ENCODE measurements around the gene NUP54. TPM values are rescaled to one million over a fixed set of nuclear protein-coding genes. Genes with fewer than 3 reads are reported as not detected.
A peak's percentile ranks its signal among the peaks of the same experiment; 100 is the strongest.

Gene NUP54
- total and polyA plus RNA-seq, 9 of the 15 experiments (the other 6 are each of a cell fraction or from before 2014, with no cell fraction given) = 29.6 to 115 (median 67.7) TPM

DNA sequence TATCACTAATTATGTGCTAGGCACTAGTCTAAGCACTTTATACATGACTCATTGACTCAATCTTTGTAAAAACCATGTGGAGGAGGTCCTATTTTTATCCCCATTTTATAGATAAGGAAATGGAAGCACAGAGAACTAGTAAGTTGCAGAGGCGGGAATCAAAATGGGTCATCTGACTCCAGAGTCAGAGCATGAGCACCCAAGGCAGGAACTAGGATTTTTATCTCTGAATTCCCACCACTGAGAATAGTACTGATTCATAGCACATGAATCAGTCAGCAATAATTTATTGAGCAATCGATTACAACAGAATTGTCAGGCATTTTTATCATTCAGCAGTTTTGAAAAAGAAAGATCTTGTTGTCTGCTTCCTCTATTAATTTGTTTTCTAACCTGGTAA is 46.1 kb upstream of the NUP54 start:
- H2AFZ ChIP-seq (ENCODE audit: low read depth, low read length) = no peak overlapping the region
- no peaks in the 10 kb centered on the region for H4K20me1 ChIP-seq (replicated peaks; ENCODE audit: control insufficient read depth, insufficient read depth, low read length)
- ChIA-PET CTCF (ENCODE audit: low intra/inter-chr PET ratio) (no interaction called here), POLR2A (interaction anchor here (0.8 kb wide), 1 partner anchor 11 kb away, joined by 3 read pairs; no protein-coding TSS in a partner anchor)
- H3K27me3 ChIP-seq (ENCODE audit: control insufficient read depth in 2 of 2, insufficient read depth in 2 of 2, low read length in 2 of 2) = no peaks in the 10 kb centered on the region
- FAIRE-seq = peak; percentile 15
- H3K9ac ChIP-seq (ENCODE audit: insufficient read depth in 1 of 2, low read depth in 2 of 2, low read length in 2 of 2) = no peak overlapping the region
- H3K36me3 ChIP-seq (ENCODE audit: control insufficient read depth, insufficient read depth, low read length) = peaks cover 4% of the 10 kb centered on the region; the same call in 1 of the 3 replicates
- no peak overlapping the region for H3K27ac ChIP-seq (ENCODE audit: extremely low read depth, low read depth, low read length)
- no peak for ATAC-seq
- in situ Hi-C loops (cut with MboI) = no loop called here
- BruUV-seq (replicated peaks) = no TSS peak
- intact Hi-C loops (cut with micrococcal nuclease) = no loop called here
- H3K4me1 ChIP-seq (replicated peaks in 1 of 2; ENCODE audit: control insufficient read depth in 2 of 2, insufficient read depth in 2 of 2, low read length in 2 of 2) = peaks cover 4 to 17% of the 10 kb centered on the region in 2 experiments; a peak in 4 of 5 replicates
- no peaks in the 10 kb centered on the region for H3K9me1 ChIP-seq (ENCODE audit: control insufficient read depth, insufficient read depth, low read length)
- WGBS (ENCODE audit: insufficient coverage, low coverage, missing lambda C conversion rate) = 29% methylated on average over 2 of the region's 2 CpGs
- H3K4me2 ChIP-seq (ENCODE audit: insufficient read depth, low read length) = no peak overlapping the region
- peak in 2 of 4 experiments; percentile 17 to 34 for DNase-seq (ENCODE audit: extremely low read depth in 1 of 4, low spot score in 3 of 4)
- H3K79me2 ChIP-seq (ENCODE audit: control insufficient read depth, insufficient read depth, low read length) = no peaks in the 10 kb centered on the region
- H3K9me3 ChIP-seq (replicated peaks; ENCODE audit: control insufficient read depth, insufficient read depth, low read depth, low read length) = no peaks in the 10 kb centered on the region; the same call in 1 of the 2 replicates
- H3K4me3 ChIP-seq = no peak overlapping the region
- peak; percentile 74 for TF ChIP-seq CEBPB (tag; IDR thresholded peaks at IDR 0.05)
- TF ChIP-seq, protein P1, sequence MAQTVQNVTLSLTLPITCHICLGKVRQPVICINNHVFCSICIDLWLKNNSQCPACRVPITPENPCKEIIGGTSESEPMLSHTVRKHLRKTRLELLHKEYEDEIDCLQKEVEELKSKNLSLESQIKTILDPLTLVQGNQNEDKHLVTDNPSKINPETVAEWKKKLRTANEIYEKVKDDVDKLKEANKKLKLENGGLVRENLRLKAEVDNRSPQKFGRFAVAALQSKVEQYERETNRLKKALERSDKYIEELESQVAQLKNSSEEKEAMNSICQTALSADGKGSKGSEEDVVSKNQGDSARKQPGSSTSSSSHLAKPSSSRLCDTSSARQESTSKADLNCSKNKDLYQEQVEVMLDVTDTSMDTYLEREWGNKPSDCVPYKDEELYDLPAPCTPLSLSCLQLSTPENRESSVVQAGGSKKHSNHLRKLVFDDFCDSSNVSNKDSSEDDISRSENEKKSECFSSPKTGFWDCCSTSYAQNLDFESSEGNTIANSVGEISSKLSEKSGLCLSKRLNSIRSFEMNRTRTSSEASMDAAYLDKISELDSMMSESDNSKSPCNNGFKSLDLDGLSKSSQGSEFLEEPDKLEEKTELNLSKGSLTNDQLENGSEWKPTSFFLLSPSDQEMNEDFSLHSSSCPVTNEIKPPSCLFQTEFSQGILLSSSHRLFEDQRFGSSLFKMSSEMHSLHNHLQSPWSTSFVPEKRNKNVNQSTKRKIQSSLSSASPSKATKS (CRISPR knock-in tag; IDR thresholded peaks at IDR 0.05) = no peak
- TF ChIP-seq ARID1B (IDR thresholded peaks at IDR 0.05) = 0 out of 2 replicates have a peak, but pooled peaks have one; percentile 20
- TF ChIP-seq NCOR1 (IDR thresholded peaks at IDR 0.05) = no peak
- TF ChIP-seq MEIS2 (IDR thresholded peaks at IDR 0.05; ENCODE audit: partially characterized antibody) = peak; percentile 42
- TF ChIP-seq, protein P2, sequence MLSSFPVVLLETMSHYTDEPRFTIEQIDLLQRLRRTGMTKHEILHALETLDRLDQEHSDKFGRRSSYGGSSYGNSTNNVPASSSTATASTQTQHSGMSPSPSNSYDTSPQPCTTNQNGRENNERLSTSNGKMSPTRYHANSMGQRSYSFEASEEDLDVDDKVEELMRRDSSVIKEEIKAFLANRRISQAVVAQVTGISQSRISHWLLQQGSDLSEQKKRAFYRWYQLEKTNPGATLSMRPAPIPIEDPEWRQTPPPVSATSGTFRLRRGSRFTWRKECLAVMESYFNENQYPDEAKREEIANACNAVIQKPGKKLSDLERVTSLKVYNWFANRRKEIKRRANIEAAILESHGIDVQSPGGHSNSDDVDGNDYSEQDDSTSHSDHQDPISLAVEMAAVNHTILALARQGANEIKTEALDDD (IDR thresholded peaks at IDR 0.05) = peak; percentile 76; the same call in 1 of the 2 replicates
- no peak for TF ChIP-seq JUN (IDR thresholded peaks at IDR 0.05; ENCODE audit: borderline replicate concordance, low read depth, low read length)
- TF ChIP-seq JUN (CRISPR knock-in tag; IDR thresholded peaks at IDR 0.05; ENCODE audit: borderline replicate concordance) = no peak
- no peak for TF ChIP-seq CEBPG (CRISPR knock-in tag; IDR thresholded peaks at IDR 0.05)
- TF ChIP-seq CEBPG (tag; conservative IDR thresholded peaks at IDR 0.05 in 1 of 2, IDR thresholded peaks at IDR 0.05 in 1 of 2) = peak; percentile 84 to 96
- 0 out of 4 replicates have a peak, but pooled peaks of 1 of the 2 experiments have one; percentile 8 for TF ChIP-seq TBL1XR1 (IDR thresholded peaks at IDR 0.05; ENCODE audit: low read length in 2 of 2)
- TF ChIP-seq, protein P3, sequence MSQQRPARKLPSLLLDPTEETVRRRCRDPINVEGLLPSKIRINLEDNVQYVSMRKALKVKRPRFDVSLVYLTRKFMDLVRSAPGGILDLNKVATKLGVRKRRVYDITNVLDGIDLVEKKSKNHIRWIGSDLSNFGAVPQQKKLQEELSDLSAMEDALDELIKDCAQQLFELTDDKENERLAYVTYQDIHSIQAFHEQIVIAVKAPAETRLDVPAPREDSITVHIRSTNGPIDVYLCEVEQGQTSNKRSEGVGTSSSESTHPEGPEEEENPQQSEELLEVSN (IDR thresholded peaks at IDR 0.05; ENCODE audit: borderline replicate concordance in 1 of 2, extremely low read depth in 1 of 2, insufficient read depth in 1 of 2, insufficient read length in 1 of 2, low read depth in 1 of 2, low read length in 1 of 2, poor library complexity in 1 of 2, severe bottlenecking in 1 of 2) = peak in 1 of 2 experiments; percentile 43
- TF ChIP-seq ZNF316 (IDR thresholded peaks at IDR 0.05) = 0 out of 2 replicates have a peak, but pooled peaks have one; percentile 23
- TF ChIP-seq ZNF707 (CRISPR knock-in tag; conservative IDR thresholded peaks at IDR 0.05) = no peak
- TF ChIP-seq HNRNPL (IDR thresholded peaks at IDR 0.05; ENCODE audit: low read depth, low read length) = no peak
- TF ChIP-seq TEAD4 (IDR thresholded peaks at IDR 0.05; ENCODE audit: low read length) = 0 out of 2 replicates have a peak, but pooled peaks have one; percentile 17
- TF ChIP-seq TEAD4 (CRISPR knock-in tag; IDR thresholded peaks at IDR 0.05; ENCODE audit: borderline replicate concordance) = no peak
- TF ChIP-seq BRF1 (IDR thresholded peaks at IDR 0.05; ENCODE audit: borderline replicate concordance, extremely low read depth, insufficient read length) = no peak
- peak in 1 of 2 experiments; percentile 21; a peak in 1 of 4 replicates for TF ChIP-seq KDM1A (IDR thresholded peaks at IDR 0.05)
- peak; percentile 90 for TF ChIP-seq MEF2D (tag; conservative IDR thresholded peaks at IDR 0.05; ENCODE audit: low read depth)

Measured in K562 (cell line).